Body of pancreas (tissue), 4 donors: ENCODE data around the gene SOX5.

Experiments
- CTCF ChIP-seq, 7 experiments: fragments of 450-650 bp in 4 of 7; fragments of 200-600 bp in 3 of 7; sonication (generic) in 3 of 7; IDR thresholded peaks; one replicate each; pipeline ENCODE4 v1.5.1; 2016 to 2019; ENCODE audit warnings: antibody characterized with exemption in 7 of 7
- POLR2A ChIP-seq, 3 donors: fragments of 450-650 bp; IDR thresholded peaks; one replicate each; pipeline ENCODE4 v1.6.1; 2016; ENCODE audit warnings: antibody characterized with exemption in 3 of 3, mild to moderate bottlenecking in 2 of 3

- TF ChIP-seq POLR2A (IDR thresholded peaks at IDR 0.05) (no peak), CTCF (IDR thresholded peaks at IDR 0.05) (no peak)
Observed at GRCh38 chr12:23600919-23601318, 348.6 kb downstream of the SOX5 start.
